Measurements from ENCODE around the gene NIT1.

DNA sequence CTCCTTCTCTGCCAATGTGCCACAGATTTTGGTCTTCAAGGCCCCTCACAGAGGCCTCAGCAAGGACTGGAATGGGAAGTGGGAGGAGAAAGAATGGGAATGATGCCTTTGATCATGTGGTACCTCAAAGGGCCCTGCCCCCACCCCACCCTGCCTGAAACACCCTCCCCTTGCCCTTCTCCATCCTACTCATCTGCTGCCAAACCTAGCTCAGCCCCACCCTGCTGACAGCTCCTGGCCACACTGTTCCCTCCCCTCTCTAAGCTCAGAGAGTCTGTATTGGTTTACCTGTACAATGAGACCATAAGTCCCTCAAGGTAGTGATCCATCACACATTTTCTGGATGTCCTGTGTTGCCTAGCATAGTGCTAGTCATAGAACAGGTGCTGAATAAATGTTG is 41.5 kb upstream of the NIT1 start:
- TF ChIP-seq POLR2AphosphoS5 (IDR thresholded peaks at IDR 0.05; ENCODE audit: control insufficient read depth, insufficient read depth, low read depth, low read length) = no peak
- TF ChIP-seq YY1 (IDR thresholded peaks at IDR 0.05; ENCODE audit: borderline replicate concordance in 1 of 3, control insufficient read depth in 1 of 3, extremely low read depth in 1 of 3, insufficient read depth in 3 of 3, insufficient read length in 1 of 3, insufficient replicate concordance in 2 of 3, low read depth in 1 of 3, low read length in 2 of 3) = no peak

Data from K562 (cell line).